Mesodermal cell (in vitro differentiated cells): Measurements from ENCODE around the gene TP53BP2.

Experiments used
- H3K27ac ChIP-seq: 2 replicates; pipeline ENCODE4 v1.7.0; 2013; ENCODE audit warnings: mild to moderate bottlenecking, low read depth, low read length, moderate library complexity; ENCODE audit not compliant: severe bottlenecking
- H3K36me3 ChIP-seq: 2 replicates; pipeline ENCODE4 v1.7.1; 2013; ENCODE audit warnings: mild to moderate bottlenecking, low read length, moderate library complexity; ENCODE audit not compliant: control insufficient read depth, insufficient read depth
- H3K4me1 ChIP-seq: one replicate; pipeline ENCODE4 v1.7.1; 2013; ENCODE audit warnings: mild to moderate bottlenecking, low read length; ENCODE audit not compliant: insufficient read depth, control insufficient read depth, poor library complexity, severe bottlenecking
- H3K4me3 ChIP-seq: 2 replicates; pipeline ENCODE4 v1.7.0; 2013; ENCODE audit warnings: low read length, control low read depth, mild to moderate bottlenecking; ENCODE audit not compliant: insufficient read depth, poor library complexity, severe bottlenecking; ENCODE audit errors: extremely low read depth
- H3K9me3 ChIP-seq: 2 replicates; pipeline ENCODE4 v1.7.1; 2013; ENCODE audit warnings: mild to moderate bottlenecking, low read length, moderate library complexity; ENCODE audit not compliant: control insufficient read depth
- WGBS, 2 experiments: methylation state at CpG; one replicate each; pipeline ENCODE4 v1.1.5; 2013; ENCODE audit warnings: missing lambda C conversion rate in 2 of 2; ENCODE audit not compliant: insufficient coverage in 2 of 2; 5-methylcytosine and 5-hydroxymethylcytosine counted together

The TP53BP2 gene

GRCh38 chr1:223774134-223774814 lies 71.5 kb downstream of the TP53BP2 start:
- no peak overlapping the region for H3K4me3 ChIP-seq
- 91 to 99% methylated on average over 6 of the region's 6 CpGs for WGBS, 2 experiments
- no peaks in the 10 kb centered on the region for H3K9me3 ChIP-seq
- peaks cover 67% of the 10 kb centered on the region for H3K4me1 ChIP-seq
- H3K27ac ChIP-seq = no peak overlapping the region
- H3K36me3 ChIP-seq = peaks cover 82% of the 10 kb centered on the region

DNA sequence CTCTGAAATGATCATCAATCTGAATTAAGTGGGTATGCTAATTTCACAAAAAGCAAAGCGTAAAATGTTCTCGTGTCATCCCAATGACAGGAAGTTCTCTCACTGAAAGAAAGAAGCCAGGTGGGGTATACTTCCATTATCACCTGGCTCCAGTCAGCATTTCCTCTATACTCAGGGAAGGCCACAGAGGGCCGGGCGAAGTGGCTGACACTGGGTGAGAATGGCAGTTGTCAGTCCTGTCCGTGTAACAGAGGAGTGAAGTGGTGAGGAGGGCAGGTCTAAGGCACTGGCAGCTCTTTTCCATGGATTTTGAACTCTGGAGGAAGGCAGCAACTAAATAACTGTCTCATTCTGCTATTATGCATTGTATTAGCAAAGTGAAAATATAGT lies 73.0 kb downstream of the TP53BP2 start:
- H3K27ac ChIP-seq = peak overlapping the region; percentile 99
- peaks cover 74% of the 10 kb centered on the region for H3K36me3 ChIP-seq
- peaks cover 67% of the 10 kb centered on the region for H3K4me1 ChIP-seq

DNA sequence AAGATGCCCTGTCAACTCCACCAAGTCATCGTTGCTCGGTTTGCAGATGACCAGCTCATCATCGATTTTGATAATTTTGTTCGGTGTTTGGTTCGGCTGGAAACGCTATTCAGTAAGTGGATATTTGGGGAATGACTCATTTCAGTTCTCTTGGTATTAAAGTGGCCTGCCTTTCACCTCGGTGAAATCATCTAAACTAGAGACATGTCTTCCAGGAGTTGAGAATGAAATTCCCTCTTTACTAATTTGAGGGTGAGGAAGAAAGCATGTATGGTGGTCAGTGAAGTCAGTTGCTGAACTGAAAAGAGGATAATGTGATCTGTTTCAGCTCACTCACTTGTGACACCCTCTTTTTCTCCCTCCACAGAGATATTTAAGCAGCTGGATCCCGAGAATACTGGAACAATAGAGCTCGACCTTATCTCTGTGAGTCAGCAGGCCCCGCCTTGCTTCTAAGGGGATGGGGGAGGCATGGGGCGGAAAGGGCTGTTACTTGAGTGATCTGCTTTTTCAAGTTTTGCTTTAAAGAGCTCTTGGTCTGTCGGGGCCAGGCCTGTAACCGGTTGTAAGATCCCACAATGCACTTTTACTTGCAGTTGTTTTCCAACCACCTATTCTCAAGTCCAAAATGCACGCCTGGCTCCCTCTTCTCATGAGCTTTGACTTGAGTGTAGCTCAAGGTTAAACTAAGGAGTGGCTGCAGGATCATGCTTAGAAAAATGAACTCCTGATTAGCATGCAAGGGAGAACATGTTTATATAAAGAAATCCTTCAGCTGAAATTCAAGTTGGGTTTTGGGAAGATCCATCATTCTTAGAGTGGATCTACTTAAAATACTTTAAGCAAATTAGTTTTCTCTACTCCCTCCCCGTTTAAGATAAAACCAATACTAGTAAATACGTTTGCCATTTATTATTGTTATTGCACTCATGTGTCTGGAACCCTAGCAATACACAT lies 73.7 kb downstream of the TP53BP2 start:
- Histone ChIP-seq H3K27ac (peak overlapping the region; percentile 99), H3K9me3 (no peaks in the 10 kb centered on the region), H3K4me3 (no peak overlapping the region), H3K36me3 (peaks cover 68% of the 10 kb centered on the region), H3K4me1 (peaks cover 67% of the 10 kb centered on the region)
- 46 to 50% methylated on average over 11 to 13 of the region's 16 CpGs for WGBS, 2 experiments

More for the DNA sequence above, 73.0 kb downstream of the TP53BP2 start:
- Histone ChIP-seq H3K4me3 (no peak overlapping the region), H3K9me3 (no peaks in the 10 kb centered on the region)
- 83 to 100% methylated on average over 1 of the region's 5 CpGs for WGBS, 2 experiments

DNA sequence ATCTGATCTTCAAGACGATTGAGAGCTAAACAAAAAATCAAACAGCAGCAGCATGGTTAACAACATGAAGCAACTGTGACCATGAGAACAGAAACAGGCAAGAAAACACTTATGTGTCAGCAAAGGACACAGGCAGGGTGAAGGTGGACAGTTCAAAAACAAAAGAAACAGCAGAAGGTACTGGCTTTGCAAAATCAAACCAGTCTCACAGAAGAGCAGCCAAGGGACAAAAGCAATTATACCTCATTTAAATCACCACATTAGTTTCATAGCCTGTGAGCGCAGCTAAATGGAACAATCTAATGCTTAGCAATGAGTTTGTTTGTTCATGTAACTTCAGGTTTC lies 74.3 kb downstream of the TP53BP2 start:
- peaks cover 70% of the 10 kb centered on the region for H3K36me3 ChIP-seq
- 86% methylated on average over 1 of the region's 2 CpGs; no CpG with 5 or more reads in 1 of the 2 experiments for WGBS, 2 experiments
- H3K4me3 ChIP-seq = no peak overlapping the region
- H3K9me3 ChIP-seq = no peaks in the 10 kb centered on the region
- H3K27ac ChIP-seq = peak overlapping the region; percentile 99
- H3K4me1 ChIP-seq = peaks cover 60% of the 10 kb centered on the region

DNA sequence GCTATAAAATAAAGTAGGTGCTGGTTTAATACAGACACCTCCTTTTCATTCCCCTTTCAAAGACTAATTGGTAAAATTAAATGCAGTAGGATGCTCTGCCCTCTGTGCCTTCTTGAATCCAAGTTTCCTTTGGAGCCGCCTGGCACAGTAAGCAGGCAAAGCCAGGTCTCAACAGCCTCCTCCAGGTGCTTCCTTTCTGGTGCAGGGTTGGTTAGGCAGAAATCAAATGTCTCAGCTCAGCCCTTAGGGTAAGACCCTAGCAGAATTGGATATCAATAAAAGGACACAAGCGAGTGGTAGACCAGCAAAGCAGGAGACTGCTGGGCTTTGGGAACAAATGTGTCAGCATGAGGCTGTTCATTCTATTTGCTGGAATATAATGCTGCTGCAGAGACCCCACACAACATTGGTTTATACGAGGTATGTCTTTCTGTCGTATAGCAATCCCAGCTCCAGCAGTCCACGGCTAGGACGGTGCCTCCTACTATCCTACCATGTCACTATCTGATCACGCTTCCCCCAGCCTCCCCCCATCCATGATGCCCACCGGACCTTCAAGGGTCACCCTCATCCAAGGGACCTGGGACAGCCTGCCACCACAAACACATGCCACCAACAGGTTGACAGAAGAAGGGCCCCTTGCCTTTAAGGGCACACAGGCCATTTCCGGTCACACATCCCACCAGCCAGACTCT lies 75.0 kb downstream of the TP53BP2 start:
- peaks cover 71% of the 10 kb centered on the region for H3K36me3 ChIP-seq
- no peak overlapping the region for H3K4me3 ChIP-seq
- 95 to 98% methylated on average over 7 to 8 of the region's 9 CpGs for WGBS, 2 experiments
- H3K27ac ChIP-seq = peak overlapping the region; percentile 99
- H3K9me3 ChIP-seq = no peaks in the 10 kb centered on the region
- H3K4me1 ChIP-seq = peaks cover 56% of the 10 kb centered on the region

DNA sequence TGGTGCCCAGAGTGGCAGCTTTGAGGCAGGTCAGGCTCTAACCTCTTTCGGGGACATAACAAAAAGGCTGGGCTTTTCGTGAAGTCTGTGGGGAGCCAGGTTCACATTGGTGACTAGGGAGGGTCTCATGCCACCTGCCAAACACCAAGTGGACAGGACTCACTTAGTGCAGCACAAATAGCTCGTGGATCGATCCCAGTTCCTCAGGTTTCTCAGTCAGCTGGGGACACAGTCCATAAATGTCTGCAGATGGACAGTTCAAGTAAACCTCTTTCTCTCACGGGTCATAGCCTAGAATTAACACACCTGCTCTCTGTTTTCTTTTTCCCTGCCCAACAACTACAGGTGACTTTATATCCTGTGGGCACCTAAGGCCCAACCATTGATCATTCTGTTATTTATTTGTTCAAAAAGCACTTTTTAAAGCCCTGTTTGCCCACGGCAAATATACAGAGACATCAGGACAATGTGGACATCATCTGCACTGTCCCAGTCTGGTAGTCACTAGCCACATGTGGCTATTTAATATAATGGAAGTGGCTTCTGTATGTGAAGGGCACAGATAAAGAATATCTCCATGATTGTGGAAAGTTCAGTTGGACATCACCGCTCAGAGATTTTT lies 79.9 kb downstream of the TP53BP2 start:
- 85 to 90% methylated on average over 6 to 7 of the region's 7 CpGs for WGBS, 2 experiments
- peak overlapping the region; percentile 90 for H3K27ac ChIP-seq
- peaks cover 37% of the 10 kb centered on the region for H3K4me1 ChIP-seq
- H3K9me3 ChIP-seq = no peaks in the 10 kb centered on the region
- H3K4me3 ChIP-seq = no peak overlapping the region
- peaks cover 84% of the 10 kb centered on the region for H3K36me3 ChIP-seq

- Histone ChIP-seq H3K36me3 (peaks cover 84% of the 10 kb centered on the region), H3K4me1 (peaks cover 36% of the 10 kb centered on the region), H3K9me3 (no peaks in the 10 kb centered on the region), H3K4me3 (no peak overlapping the region), H3K27ac (peak overlapping the region; percentile 90)
- 72 to 86% methylated on average over 3 to 7 of the region's 9 CpGs for WGBS, 2 experiments
Measured at GRCh38 chr1:223765036-223765718, 80.6 kb downstream of the TP53BP2 start.

- Histone ChIP-seq H3K27ac (peak overlapping the region; percentile 23), H3K9me3 (no peaks in the 10 kb centered on the region), H3K4me1 (peaks cover 45% of the 10 kb centered on the region), H3K4me3 (no peak overlapping the region), H3K36me3 (peaks cover 84% of the 10 kb centered on the region)
- WGBS, 2 experiments = 98 to 100% methylated on average over 4 of the region's 5 CpGs
Measured at GRCh38 chr1:223763881-223764280, 81.9 kb downstream of the TP53BP2 start.

- no peaks in the 10 kb centered on the region for H3K9me3 ChIP-seq
- H3K4me1 ChIP-seq = peaks cover 45% of the 10 kb centered on the region
- H3K27ac ChIP-seq = no peak overlapping the region
- no peak overlapping the region for H3K4me3 ChIP-seq
- WGBS, 2 experiments = 100% methylated on average over 3 to 4 of the region's 5 CpGs
- peaks cover 87% of the 10 kb centered on the region for H3K36me3 ChIP-seq
Measured at GRCh38 chr1:223763251-223763650, 82.5 kb downstream of the TP53BP2 start.

DNA sequence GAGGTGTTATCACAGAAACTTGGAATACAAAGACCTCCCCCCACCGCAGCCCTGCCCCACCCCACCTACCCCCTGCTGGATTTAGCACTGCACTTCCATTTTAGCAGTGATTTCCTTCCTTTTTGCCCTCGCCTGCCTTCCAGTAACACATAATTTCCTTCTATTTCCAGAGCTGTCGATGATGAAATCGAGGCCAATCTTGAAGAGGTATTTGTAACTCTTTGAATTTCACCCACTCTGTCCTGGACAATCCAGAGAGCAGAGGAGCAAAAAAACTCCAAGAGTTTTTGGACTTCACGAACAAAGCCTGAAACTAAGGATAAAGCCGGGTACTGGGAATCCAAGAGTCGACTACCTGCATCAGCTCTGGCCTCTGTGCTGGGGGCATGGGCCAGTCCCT lies 84.3 kb downstream of the TP53BP2 start:
- H3K36me3 ChIP-seq = peaks cover 98% of the 10 kb centered on the region
- 94 to 95% methylated on average over 3 to 6 of the region's 7 CpGs for WGBS, 2 experiments
- H3K4me1 ChIP-seq = peaks cover 45% of the 10 kb centered on the region
- H3K9me3 ChIP-seq = no peaks in the 10 kb centered on the region
- H3K4me3 ChIP-seq = no peak overlapping the region
- peak overlapping the region; percentile 3 for H3K27ac ChIP-seq
